ENCODE measurements around the gene DPH6. TPM values are rescaled to one million over a fixed set of nuclear protein-coding genes. Genes with fewer than 3 reads are reported as not detected.

The DPH6 gene
- total and polyA plus RNA-seq, 12 donors = 6.1 to 25.8 (median 22.9) TPM

- intact Hi-C loops (cut with DNase I) = no loop called here
- ATAC-seq (no peak), DNase-seq (no peak)
- Histone ChIP-seq H3K4me3 (no peak overlapping the region), H3K4me1 (no peaks in the 10 kb centered on the region), H3K27me3 (no peaks in the 10 kb centered on the region), H3K27ac (no peak overlapping the region), H3K9me3 (no peaks in the 10 kb centered on the region), H3K36me3 (no peaks in the 10 kb centered on the region)
- WGBS, 2 donors = 97 to 99% methylated on average over 2 of the region's 2 CpGs
- TF ChIP-seq CTCF (IDR thresholded peaks at IDR 0.05) = no peak
These were observed 218.2 kb downstream of the DPH6 start for GRCh38 chr15:35327789-35328188.

- TF ChIP-seq CTCF (IDR thresholded peaks at IDR 0.05) = no peak
These were observed 220.5 kb downstream of the DPH6 start for GRCh38 chr15:35325374-35325941.

GRCh38 chr15:35323141-35323540 is 222.8 kb downstream of the DPH6 start:
- no peaks in the 10 kb centered on the region for H3K4me1 ChIP-seq
- TF ChIP-seq CTCF (IDR thresholded peaks at IDR 0.05) = no peak
- ATAC-seq (no peak), DNase-seq (no peak)
- H3K27ac ChIP-seq = no peak overlapping the region
- H3K4me3 ChIP-seq = no peak overlapping the region
- no peaks in the 10 kb centered on the region for H3K9me3 ChIP-seq
- no peaks in the 10 kb centered on the region for H3K36me3 ChIP-seq
- intact Hi-C loops (cut with DNase I) = no loop called here
- no peaks in the 10 kb centered on the region for H3K27me3 ChIP-seq

More at GRCh38 chr15:35325374-35325941, 220.5 kb downstream of the DPH6 start:
- no peak for ATAC-seq
- whole genome bisulfite sequencing, 2 donors = 92% methylated on average over 3 of the region's 3 CpGs
- intact Hi-C loops (cut with DNase I) = no loop called here
- no peak for DNase-seq
- H3K4me1 ChIP-seq = no peaks in the 10 kb centered on the region
- no peaks in the 10 kb centered on the region for H3K27me3 ChIP-seq
- H3K4me3 ChIP-seq = no peak overlapping the region
- no peaks in the 10 kb centered on the region for H3K9me3 ChIP-seq
- no peak overlapping the region for H3K27ac ChIP-seq
- H3K36me3 ChIP-seq = no peaks in the 10 kb centered on the region

GRCh38 chr15:35321926-35322325 is 224.0 kb downstream of the DPH6 start:
- no peak for TF ChIP-seq CTCF (IDR thresholded peaks at IDR 0.05)
- DNase-seq (no peak), ATAC-seq (no peak)
- WGBS, 2 donors = 87 to 95% methylated on average over 2 of the region's 2 CpGs
- no peaks in the 10 kb centered on the region for H3K9me3 ChIP-seq
- H3K27me3 ChIP-seq = no peaks in the 10 kb centered on the region
- intact Hi-C loops (cut with DNase I) = no loop called here
- H3K4me1 ChIP-seq = no peaks in the 10 kb centered on the region
- H3K27ac ChIP-seq = no peak overlapping the region
- H3K36me3 ChIP-seq = no peaks in the 10 kb centered on the region
- no peak overlapping the region for H3K4me3 ChIP-seq
